HepG2 (cell line): ENCODE results near the gene HOXB4. TPM values are rescaled to one million over a fixed set of nuclear protein-coding genes. Genes with fewer than 3 reads are reported as not detected.

Experiments
- BHLHE40 ChIP-seq: IDR thresholded peaks from 2 replicates; pipeline ENCODE4 v1.6.1; 2011; ENCODE audit warnings: low read length, improper control_type of control experiment
- CEBPB ChIP-seq: IDR thresholded peaks from 2 replicates; pipeline ENCODE4 v1.6.1; 2011; ENCODE audit warnings: low read depth, low read length, improper control_type of control experiment, borderline replicate concordance
- EZH2 ChIP-seq: conservative IDR thresholded peaks from 2 replicates; pipeline ENCODE4 v1.6.1; 2012; ENCODE audit warnings: mild to moderate bottlenecking, low read depth, low read length, moderate library complexity
- HIC2 ChIP-seq: sonication (generic); formaldehyde crosslinking; IDR thresholded peaks from 2 replicates; pipeline ENCODE4 v1.9.0; 2022; ENCODE audit warnings: low read depth, missing genetic modification reagents
- ISX ChIP-seq: sonication (generic); formaldehyde crosslinking; conservative IDR thresholded peaks from 2 replicates; pipeline ENCODE4 v1.5.0; 2020; ENCODE audit warnings: missing genetic modification reagents
- MLLT10 ChIP-seq: sonication (generic); formaldehyde crosslinking; IDR thresholded peaks from 2 replicates; pipeline ENCODE4 v1.4.0; 2020; ENCODE audit warnings: missing genetic modification reagents
- MXD1 ChIP-seq: sonication (generic); formaldehyde crosslinking; IDR thresholded peaks from 2 replicates; pipeline ENCODE4 v1.4.0; 2020; ENCODE audit warnings: mild to moderate bottlenecking, missing genetic modification reagents
- NR0B2 ChIP-seq: sonication (generic); formaldehyde crosslinking; IDR thresholded peaks from 2 replicates; pipeline ENCODE4 v1.4.0; 2020; ENCODE audit warnings: mild to moderate bottlenecking, missing genetic modification reagents
- PHF5A ChIP-seq: IDR thresholded peaks from one replicate; pipeline ENCODE4 v1.6.1; 2018; ENCODE audit warnings: low read depth, missing genetic modification reagents; ENCODE audit not compliant: unreplicated experiment
- REL ChIP-seq: sonication (generic); formaldehyde crosslinking; conservative IDR thresholded peaks from 2 replicates; pipeline ENCODE4 v1.8.0; 2022; ENCODE audit warnings: mild to moderate bottlenecking, missing genetic modification reagents, moderate library complexity
- TFDP2 ChIP-seq: sonication (generic); formaldehyde crosslinking; IDR thresholded peaks from 2 replicates; pipeline ENCODE4 v1.4.0; 2020; ENCODE audit warnings: missing genetic modification reagents
- TOPORS ChIP-seq: sonication (generic); formaldehyde crosslinking; IDR thresholded peaks from 2 replicates; pipeline ENCODE4 v1.8.0; 2023; ENCODE audit warnings: mild to moderate bottlenecking, missing genetic modification reagents
- YY1 ChIP-seq: IDR thresholded peaks from 2 replicates; pipeline ENCODE4 v1.6.1; 2011; ENCODE audit warnings: low read length, low read depth, moderate library complexity, mild to moderate bottlenecking; ENCODE audit not compliant: insufficient read depth, insufficient replicate concordance
- ZBTB25 ChIP-seq: IDR thresholded peaks from 2 replicates; pipeline ENCODE4 v1.6.1; 2018; ENCODE audit warnings: missing genetic modification reagents
- ZFAT ChIP-seq: sonication (generic); formaldehyde crosslinking; conservative IDR thresholded peaks from 2 replicates; pipeline ENCODE4 v1.8.1; 2023; ENCODE audit warnings: missing genetic modification reagents, inconsistent platforms
- ZNF33B ChIP-seq: sonication (generic); formaldehyde crosslinking; IDR thresholded peaks from 2 replicates; pipeline ENCODE4 v1.5.1; 2020; ENCODE audit warnings: mild to moderate bottlenecking, missing genetic modification reagents
- ZNF512 ChIP-seq: sonication (generic); formaldehyde crosslinking; IDR thresholded peaks from 2 replicates; pipeline ENCODE4 v1.4.0; 2020; ENCODE audit warnings: mild to moderate bottlenecking, missing genetic modification reagents
- ZNF652 ChIP-seq: IDR thresholded peaks from 2 replicates; pipeline ENCODE4 v1.6.1; 2016; ENCODE audit warnings: low read depth, borderline replicate concordance
- ZNF775 ChIP-seq: sonication (generic); formaldehyde crosslinking; IDR thresholded peaks from 2 replicates; pipeline ENCODE4 v1.4.0; 2020; ENCODE audit warnings: missing genetic modification reagents, mild to moderate bottlenecking, moderate library complexity, borderline replicate concordance
- ZNF781 ChIP-seq: sonication (generic); formaldehyde crosslinking; IDR thresholded peaks from 2 replicates; pipeline ENCODE4 v1.5.1; 2020; ENCODE audit warnings: borderline replicate concordance, mild to moderate bottlenecking, missing genetic modification reagents; ENCODE audit errors: not compliant biosample characterization
- ZNF800 ChIP-seq: sonication (generic); formaldehyde crosslinking; IDR thresholded peaks from 2 replicates; pipeline ENCODE4 v1.4.0; 2020; ENCODE audit warnings: missing genetic modification reagents
- polyA plus RNA-seq, 8 experiments: library from polyadenylated mRNA; depleted of rRNA in 3 of 8; stranded (reverse) in 7 of 8; unstranded in 1 of 8; fragments of >200 nt; fragmentation: Illumina TruSeq in 4 of 8; extraction: Trizol in 4 of 8; gene quantifications; 2 replicates each; pipeline versions ENCODE4 v1.2.1 to v1.2.3, GENCODE V29; 2011 to 2016; ENCODE audit warnings: low read depth in 4 of 8, missing spikeins in 1 of 8, mixed read lengths in 1 of 8; ENCODE audit not compliant: insufficient read depth in 1 of 8
- total RNA-seq, 5 experiments: library from RNA; depleted of rRNA; stranded (reverse); fragments of >200 nt; fragmentation: Illumina TruSeq; extraction: Trizol; gene quantifications; 2 replicates each; pipeline ENCODE4 v1.2.3, GENCODE V29; 2016; ENCODE audit warnings: low read depth in 1 of 5

The HOXB4 gene
- total and polyA plus RNA-seq, 2 of the 13 experiments (the other 11 are each of a cell fraction or from before 2014, with no cell fraction given): not detected

GRCh38 chr17:48593840-48594537 lies 15.8 kb upstream of the HOXB4 start (continued):
- TF ChIP-seq TFDP2 (CRISPR knock-in tag) (0 out of 2 replicates have a peak, but pooled peaks have one; percentile 33), ISX (CRISPR knock-in tag) (no peak), MXD1 (CRISPR knock-in tag) (no peak), ZBTB25 (CRISPR knock-in tag) (no peak), CEBPB (no peak), YY1 (peak; percentile 91), ZFAT (CRISPR knock-in tag) (no peak), HIC2 (CRISPR knock-in tag) (no peak), ZNF512 (CRISPR knock-in tag) (no peak), ZNF800 (no peak), TOPORS (no peak), REL (CRISPR knock-in tag) (no peak), PHF5A (CRISPR knock-in tag) (no peak), EZH2 (peak; percentile 99), ZNF781 (CRISPR knock-in tag) (no peak), MLLT10 (CRISPR knock-in tag) (no peak), NR0B2 (no peak), ZNF33B (CRISPR knock-in tag) (no peak), BHLHE40 (no peak), ZNF775 (CRISPR knock-in tag) (peak; percentile 35; the same call in 1 of the 2 replicates), ZNF652 (no peak)
